Peyer's patch (tissue), 4 donors: ENCODE results near the gene LIMS1.

Experiments
- CTCF ChIP-seq, 6 experiments: fragments of 450-650 bp in 4 of 6; fragments of 200-600 bp in 2 of 6; sonication (generic) in 1 of 6; IDR thresholded peaks; one replicate each; pipeline ENCODE4 v1.5.1; 2017 to 2019; ENCODE audit warnings: antibody characterized with exemption in 6 of 6, mild to moderate bottlenecking in 3 of 6, moderate library complexity in 1 of 6
- POLR2A ChIP-seq, 2 donors: fragments of 450-650 bp; IDR thresholded peaks; one replicate each; pipeline ENCODE4 v1.5.1; 2017; ENCODE audit warnings: antibody characterized with exemption in 2 of 2, mild to moderate bottlenecking in 2 of 2, moderate library complexity in 2 of 2

- no peak for TF ChIP-seq POLR2A (IDR thresholded peaks at IDR 0.05)
- TF ChIP-seq CTCF (IDR thresholded peaks at IDR 0.05): no peak
Observed at GRCh38 chr2:108632332-108633160, 98.3 kb downstream of the LIMS1 start.
